GM18909 (cell line): ENCODE results near the gene TMC3.
"Not testable (repeated sequence)": the region's sequence is repeated elsewhere in the genome, so short reads cannot be mapped to it uniquely, and the experiment has no call there.

Experiments
- ATAC-seq: cut with Tn5 transposase; IDR thresholded peaks from one replicate; pipeline ENCODE4 v1.9.1; 2021; ENCODE audit warnings: mild to moderate bottlenecking; ENCODE audit not compliant: unreplicated experiment, poor library complexity

The TMC3 gene

GRCh38 chr15:81373775-81374395, at the start of gene TMC3:
Gene TMC3, minus strand, starts transcription at chr15:81374213. Its CDS starts 136 bp downstream, at chr15:81374077.
- no peak for ATAC-seq

- ATAC-seq = no peak
Measured at GRCh38 chr15:81421461-81421860, 47.4 kb upstream of the TMC3 start.

- ATAC-seq = no peak
Measured at GRCh38 chr15:81419332-81419943, 45.4 kb upstream of the TMC3 start.

GRCh38 chr15:81418891-81419290, 44.9 kb upstream of the TMC3 start:
- no peak for ATAC-seq

GRCh38 chr15:81418444-81418843, 44.4 kb upstream of the TMC3 start:
- no peak for ATAC-seq

- ATAC-seq = not testable (repeated sequence)
Measured at GRCh38 chr15:81414274-81414968, 40.4 kb upstream of the TMC3 start.

GRCh38 chr15:81413851-81414250, 39.8 kb upstream of the TMC3 start:
- no peak for ATAC-seq

- ATAC-seq = no peak
Measured at GRCh38 chr15:81411969-81412633, 38.1 kb upstream of the TMC3 start.

GRCh38 chr15:81411051-81411450, 37.0 kb upstream of the TMC3 start:
- ATAC-seq = no peak

GRCh38 chr15:81410318-81410753, 36.3 kb upstream of the TMC3 start:
- ATAC-seq = no peak

GRCh38 chr15:81407718-81408117, 33.7 kb upstream of the TMC3 start:
- ATAC-seq = no peak

- no peak for ATAC-seq
Measured at GRCh38 chr15:81407176-81407575, 33.2 kb upstream of the TMC3 start.

- ATAC-seq = no peak
Measured at GRCh38 chr15:81400640-81401236, 26.7 kb upstream of the TMC3 start.

GRCh38 chr15:81398910-81399551, 25.0 kb upstream of the TMC3 start:
- ATAC-seq = no peak

GRCh38 chr15:81398456-81398855, 24.4 kb upstream of the TMC3 start:
- ATAC-seq = no peak

- no peak for ATAC-seq
Measured at GRCh38 chr15:81394603-81395002, 20.6 kb upstream of the TMC3 start.

GRCh38 chr15:81391657-81392056, 17.6 kb upstream of the TMC3 start:
- no peak for ATAC-seq

GRCh38 chr15:81388436-81388770, 14.4 kb upstream of the TMC3 start:
- ATAC-seq = no peak

- ATAC-seq = no peak
Measured at GRCh38 chr15:81387621-81388435, 13.8 kb upstream of the TMC3 start.

GRCh38 chr15:81386947-81387346, 12.9 kb upstream of the TMC3 start:
- ATAC-seq = no peak
